ENCODE results near the gene SAP30.

Gene SAP30

DNA sequence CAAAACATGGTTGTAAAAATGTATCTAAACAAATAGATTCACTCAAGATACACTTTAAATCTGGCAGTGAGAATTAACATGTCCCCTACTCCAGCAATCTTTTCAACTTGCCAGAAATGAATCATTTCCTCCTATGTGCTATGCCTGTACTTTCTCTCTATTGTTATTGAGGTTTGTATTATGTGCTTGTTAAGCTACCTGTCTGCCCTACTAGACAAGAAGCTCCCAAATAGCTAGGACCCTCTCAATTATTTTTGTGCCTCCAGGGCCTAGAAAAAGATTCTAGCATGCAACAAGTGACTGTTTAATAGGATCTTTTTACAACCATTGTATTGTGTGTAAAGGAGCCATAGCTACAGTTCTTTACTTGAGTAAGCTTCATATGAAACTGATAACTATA is 3.5 kb upstream of the SAP30 start:
- Histone ChIP-seq H2AK5ac (ENCODE audit: low read length, severe bottlenecking) (no peak overlapping the region), H3K14ac (ENCODE audit: low read length in 2 of 2) (no peak overlapping the region), H3K9ac (ENCODE audit: low read length) (no peak overlapping the region), H3K9me3 (ENCODE audit: control insufficient read depth, low read length) (no peaks in the 10 kb centered on the region), H2BK12ac (ENCODE audit: low read length in 2 of 2) (no peak overlapping the region), H3K4ac (ENCODE audit: low read depth in 1 of 2, low read length in 2 of 2) (no peak overlapping the region), H4K8ac (ENCODE audit: low read length) (no peak overlapping the region), H2BK15ac (ENCODE audit: low read depth, poor library complexity, severe bottlenecking) (no peak overlapping the region), H2BK120ac (ENCODE audit: low read depth, low read length) (no peak overlapping the region), H3K36me3 (ENCODE audit: control insufficient read depth in 1 of 2, insufficient read depth in 2 of 2, low read depth in 1 of 2, low read length in 2 of 2) (no peaks in the 10 kb centered on the region), H3K27me3 (ENCODE audit: control insufficient read depth in 1 of 2, insufficient read depth in 1 of 2, low read length in 2 of 2) (no peaks in the 10 kb centered on the region), H3K4me2 (ENCODE audit: low read length, poor library complexity, severe bottlenecking) (no peak overlapping the region), H2BK5ac (ENCODE audit: low read depth, low read length, poor library complexity, severe bottlenecking) (no peak overlapping the region), H4K91ac (ENCODE audit: low read length) (no peak overlapping the region), H3K79me1 (replicated peaks; ENCODE audit: low read length, poor library complexity, severe bottlenecking) (peaks cover 2% of the 10 kb centered on the region), H3K27ac (ENCODE audit: low read length, poor library complexity, severe bottlenecking) (no peak overlapping the region), H3K4me1 (ENCODE audit: control insufficient read depth, insufficient read depth, low read depth, low read length) (peaks cover 1% of the 10 kb centered on the region), H3K23ac (ENCODE audit: low read length in 2 of 2) (no peak overlapping the region), H3K18ac (ENCODE audit: low read depth in 1 of 2, low read length in 2 of 2) (no peak overlapping the region), H3K4me3 (ENCODE audit: insufficient read depth in 1 of 2, low read depth in 1 of 2, low read length in 2 of 2) (peak overlapping the region in 1 of 2 experiments; percentile 48), H2AFZ (ENCODE audit: low read depth, low read length) (no peak overlapping the region)
- no peak for DNase-seq

- no peak overlapping the region for H3K4ac ChIP-seq (ENCODE audit: low read depth in 1 of 2, low read length in 2 of 2)
- no peak overlapping the region for H2BK5ac ChIP-seq (ENCODE audit: low read depth, low read length, poor library complexity, severe bottlenecking)
- no peak overlapping the region for H3K23ac ChIP-seq (ENCODE audit: low read length in 2 of 2)
These were observed 2.8 kb upstream of the SAP30 start for GRCh38 chr4:173367946-173368345.

DNA sequence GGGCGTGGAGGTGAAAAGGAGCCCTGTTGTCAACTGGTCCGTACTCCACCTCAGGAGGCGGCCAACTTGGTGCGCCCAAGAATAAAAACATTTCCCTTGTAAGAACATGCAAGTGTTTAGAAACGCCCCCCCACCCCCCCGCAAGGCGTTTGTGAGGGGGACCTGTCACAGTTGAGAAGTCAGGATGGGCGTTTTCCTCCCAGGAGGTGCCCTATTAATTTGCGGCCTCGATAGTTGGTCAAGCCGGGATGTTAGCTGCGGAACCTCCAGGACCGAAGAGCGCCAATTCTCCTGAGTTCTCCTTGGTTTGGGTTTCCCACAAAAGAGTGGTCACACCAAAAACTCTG is 651 bp upstream of the SAP30 start:
- H3K9me3 ChIP-seq (ENCODE audit: control insufficient read depth, low read length): no peaks in the 10 kb centered on the region
- peaks cover 3 to 6% of the 10 kb centered on the region in 2 experiments for H3K36me3 ChIP-seq (ENCODE audit: control insufficient read depth in 1 of 2, insufficient read depth in 2 of 2, low read depth in 1 of 2, low read length in 2 of 2)
- no peak overlapping the region for H3K23ac ChIP-seq (ENCODE audit: low read length in 2 of 2)
- H3K14ac ChIP-seq (ENCODE audit: low read length in 2 of 2): peak overlapping the region in 1 of 2 experiments; percentile 22
- H4K91ac ChIP-seq (ENCODE audit: low read length): no peak overlapping the region
- no peak for DNase-seq
- peak overlapping the region; percentile 94 for H3K4me2 ChIP-seq (ENCODE audit: low read length, poor library complexity, severe bottlenecking)
- peaks cover 1% of the 10 kb centered on the region for H3K4me1 ChIP-seq (ENCODE audit: control insufficient read depth, insufficient read depth, low read depth, low read length)
- H3K4me3 ChIP-seq (ENCODE audit: insufficient read depth in 1 of 2, low read depth in 1 of 2, low read length in 2 of 2): peak overlapping the region; percentile 60 to 96
- H2BK120ac ChIP-seq (ENCODE audit: low read depth, low read length): peak overlapping the region; percentile 82
- peak overlapping the region; percentile 69 for H4K8ac ChIP-seq (ENCODE audit: low read length)
- H3K9ac ChIP-seq (ENCODE audit: low read length): peak overlapping the region; percentile 95
- H2AFZ ChIP-seq (ENCODE audit: low read depth, low read length): peak overlapping the region; percentile 58
- peaks cover 8% of the 10 kb centered on the region for H3K79me1 ChIP-seq (replicated peaks; ENCODE audit: low read length, poor library complexity, severe bottlenecking)
- H2BK12ac ChIP-seq (ENCODE audit: low read length in 2 of 2): no peak overlapping the region
- no peak overlapping the region for H2BK5ac ChIP-seq (ENCODE audit: low read depth, low read length, poor library complexity, severe bottlenecking)
- H3K27ac ChIP-seq (ENCODE audit: low read length, poor library complexity, severe bottlenecking): peak overlapping the region; percentile 86
- no peaks in the 10 kb centered on the region for H3K27me3 ChIP-seq (ENCODE audit: control insufficient read depth in 1 of 2, insufficient read depth in 1 of 2, low read length in 2 of 2)
- H3K4ac ChIP-seq (ENCODE audit: low read depth in 1 of 2, low read length in 2 of 2): peak overlapping the region in 1 of 2 experiments; percentile 90
- H3K18ac ChIP-seq (ENCODE audit: low read depth in 1 of 2, low read length in 2 of 2): peak overlapping the region; percentile 58 to 85
- H2BK15ac ChIP-seq (ENCODE audit: low read depth, poor library complexity, severe bottlenecking): peak overlapping the region; percentile 67
- H2AK5ac ChIP-seq (ENCODE audit: low read length, severe bottlenecking): no peak overlapping the region
- WGBS: 0% methylated on average over 12 of the region's 14 CpGs

More at GRCh38 chr4:173367946-173368345, 2.8 kb upstream of the SAP30 start:
- H3K79me1 ChIP-seq (replicated peaks; ENCODE audit: low read length, poor library complexity, severe bottlenecking): peaks cover 3% of the 10 kb centered on the region
- no peak overlapping the region for H2BK15ac ChIP-seq (ENCODE audit: low read depth, poor library complexity, severe bottlenecking)
- H3K4me1 ChIP-seq (ENCODE audit: control insufficient read depth, insufficient read depth, low read depth, low read length): peaks cover 1% of the 10 kb centered on the region
- H2AK5ac ChIP-seq (ENCODE audit: low read length, severe bottlenecking): no peak overlapping the region
- no peak overlapping the region for H3K14ac ChIP-seq (ENCODE audit: low read length in 2 of 2)
- H3K27me3 ChIP-seq (ENCODE audit: control insufficient read depth in 1 of 2, insufficient read depth in 1 of 2, low read length in 2 of 2): no peaks in the 10 kb centered on the region
- WGBS: 76% methylated on average over 4 of the region's 4 CpGs
- no peak overlapping the region for H2BK120ac ChIP-seq (ENCODE audit: low read depth, low read length)
- no peaks in the 10 kb centered on the region for H3K9me3 ChIP-seq (ENCODE audit: control insufficient read depth, low read length)
- no peak overlapping the region for H3K27ac ChIP-seq (ENCODE audit: low read length, poor library complexity, severe bottlenecking)
- no peaks in the 10 kb centered on the region for H3K36me3 ChIP-seq (ENCODE audit: control insufficient read depth in 1 of 2, insufficient read depth in 2 of 2, low read depth in 1 of 2, low read length in 2 of 2)
- H4K8ac ChIP-seq (ENCODE audit: low read length): no peak overlapping the region
- DNase-seq: no peak
- H4K91ac ChIP-seq (ENCODE audit: low read length): no peak overlapping the region
- H3K4me2 ChIP-seq (ENCODE audit: low read length, poor library complexity, severe bottlenecking): no peak overlapping the region
- H3K4me3 ChIP-seq (ENCODE audit: insufficient read depth in 1 of 2, low read depth in 1 of 2, low read length in 2 of 2): peak overlapping the region in 1 of 2 experiments; percentile 48
- no peak overlapping the region for H3K18ac ChIP-seq (ENCODE audit: low read depth in 1 of 2, low read length in 2 of 2)
- no peak overlapping the region for H2BK12ac ChIP-seq (ENCODE audit: low read length in 2 of 2)
- H3K9ac ChIP-seq (ENCODE audit: low read length): peak overlapping the region; percentile 48
- H2AFZ ChIP-seq (ENCODE audit: low read depth, low read length): no peak overlapping the region

GRCh38 chr4:173371292-173372192 is 788 bp downstream of the SAP30 start:
- Histone ChIP-seq H4K91ac (ENCODE audit: low read length) (no peak overlapping the region), H4K8ac (ENCODE audit: low read length) (no peak overlapping the region), H2BK120ac (ENCODE audit: low read depth, low read length) (no peak overlapping the region), H3K27me3 (ENCODE audit: control insufficient read depth in 1 of 2, insufficient read depth in 1 of 2, low read length in 2 of 2) (no peaks in the 10 kb centered on the region), H3K4me1 (ENCODE audit: control insufficient read depth, insufficient read depth, low read depth, low read length) (no peaks in the 10 kb centered on the region), H2BK12ac (ENCODE audit: low read length in 2 of 2) (no peak overlapping the region), H3K23ac (ENCODE audit: low read length in 2 of 2) (peak overlapping the region in 1 of 2 experiments; percentile 90), H3K18ac (ENCODE audit: low read depth in 1 of 2, low read length in 2 of 2) (peak overlapping the region in 1 of 2 experiments; percentile 68), H3K9me3 (ENCODE audit: control insufficient read depth, low read length) (no peaks in the 10 kb centered on the region), H3K36me3 (ENCODE audit: control insufficient read depth in 1 of 2, insufficient read depth in 2 of 2, low read depth in 1 of 2, low read length in 2 of 2) (peaks cover 3 to 16% of the 10 kb centered on the region in 2 experiments), H3K79me1 (replicated peaks; ENCODE audit: low read length, poor library complexity, severe bottlenecking) (peaks cover 10% of the 10 kb centered on the region), H2AFZ (ENCODE audit: low read depth, low read length) (peak overlapping the region; percentile 48), H3K4me3 (ENCODE audit: insufficient read depth in 1 of 2, low read depth in 1 of 2, low read length in 2 of 2) (peak overlapping the region; percentile 92 to 96), H3K4ac (ENCODE audit: low read depth in 1 of 2, low read length in 2 of 2) (peak overlapping the region in 1 of 2 experiments; percentile 54), H3K27ac (ENCODE audit: low read length, poor library complexity, severe bottlenecking) (peak overlapping the region; percentile 52), H3K4me2 (ENCODE audit: low read length, poor library complexity, severe bottlenecking) (peak overlapping the region; percentile 81), H2BK15ac (ENCODE audit: low read depth, poor library complexity, severe bottlenecking) (no peak overlapping the region), H2AK5ac (ENCODE audit: low read length, severe bottlenecking) (no peak overlapping the region), H3K14ac (ENCODE audit: low read length in 2 of 2) (peak overlapping the region in 1 of 2 experiments; percentile 19), H2BK5ac (ENCODE audit: low read depth, low read length, poor library complexity, severe bottlenecking) (no peak overlapping the region), H3K9ac (ENCODE audit: low read length) (peak overlapping the region; percentile 89)
- peak; percentile 80 for DNase-seq
- WGBS: under 1% methylated on average over 60 of the region's 68 CpGs
